ENCODE measurements around the gene CLCN6.
"Not testable (repeated sequence)": the region's sequence is repeated elsewhere in the genome, so short reads cannot be mapped to it uniquely, and the experiment has no call there.

CLCN6 gene

GRCh38 chr1:11795238-11795890, 10.6 kb upstream of the CLCN6 start:
- no peak for DNase-seq

- DNase-seq: peak; percentile 9
Observed at GRCh38 chr1:11796036-11796828, 9.8 kb upstream of the CLCN6 start.

GRCh38 chr1:11797525-11798216, 8.3 kb upstream of the CLCN6 start:
- DNase-seq: no peak

- DNase-seq: no peak
Observed at GRCh38 chr1:11799099-11799498, 6.9 kb upstream of the CLCN6 start.

- DNase-seq: no peak
Observed at GRCh38 chr1:11799896-11800295, 6.1 kb upstream of the CLCN6 start.

GRCh38 chr1:11800391-11800755, 5.6 kb upstream of the CLCN6 start:
- DNase-seq: no peak

GRCh38 chr1:11800756-11801433, 5.1 kb upstream of the CLCN6 start:
- DNase-seq: peak; percentile 26

GRCh38 chr1:11802616-11802972, 3.4 kb upstream of the CLCN6 start:
- DNase-seq: no peak

GRCh38 chr1:11802973-11803885, 2.8 kb upstream of the CLCN6 start:
- DNase-seq: peak; percentile 94

GRCh38 chr1:11803924-11804665, 1.9 kb upstream of the CLCN6 start:
- not testable (repeated sequence) for DNase-seq

- DNase-seq: peak; percentile 69
Observed at GRCh38 chr1:11804666-11805421, 1.1 kb upstream of the CLCN6 start.

GRCh38 chr1:11806307-11806936, 431 bp downstream of the CLCN6 start:
- DNase-seq: no peak

GRCh38 chr1:11807133-11807532, 1.1 kb downstream of the CLCN6 start:
- DNase-seq: no peak

- no peak for DNase-seq
Observed at GRCh38 chr1:11813021-11813420, 7.0 kb downstream of the CLCN6 start.

- no peak for DNase-seq
Observed at GRCh38 chr1:11817192-11817591, 11.2 kb downstream of the CLCN6 start.

- peak; percentile 78 for DNase-seq
Observed at GRCh38 chr1:11822091-11822490, 16.1 kb downstream of the CLCN6 start.

GRCh38 chr1:11823366-11824137, 17.6 kb downstream of the CLCN6 start:
- DNase-seq: peak; percentile 44

GRCh38 chr1:11825131-11825530, 19.1 kb downstream of the CLCN6 start:
- no peak for DNase-seq

GRCh38 chr1:11826946-11827345, 21.0 kb downstream of the CLCN6 start:
- no peak for DNase-seq

Measured in NCI-H226 (cell line).